Prostate gland (tissue), 2 donors: ENCODE data around the gene AMOTL2. TPM values are rescaled to one million over a fixed set of nuclear protein-coding genes. Genes with fewer than 3 reads are reported as not detected.

Source experiments
- DNase-seq: peaks from one replicate; pipeline ENCODE4 v3.0.0-alpha.2; 2019; ENCODE audit warnings: low spot score
- H3K27ac ChIP-seq, 2 donors: fragments of 200-600 bp; sonication (generic); 2 replicates each; pipeline ENCODE4 v1.5.1; 2017 to 2019
- H3K27me3 ChIP-seq: fragments of 200-600 bp; sonication (generic); replicated peaks from 2 replicates; pipeline ENCODE4 v1.5.1; 2019; ENCODE audit not compliant: insufficient read depth
- H3K36me3 ChIP-seq, 2 donors: fragments of 200-600 bp; sonication (generic); 1 replicate in 1 of 2; 2 replicates in 1 of 2; pipeline versions ENCODE4 v1.5.1 to v1.8.1; 2017 to 2019
- H3K4me1 ChIP-seq: fragments of 200-600 bp; sonication (generic); replicated peaks from 2 replicates; pipeline ENCODE4 v1.5.1; 2019
- H3K4me3 ChIP-seq, 2 donors: fragments of 200-600 bp; sonication (generic); 2 replicates each; pipeline ENCODE4 v1.5.1; 2017 to 2019
- H3K9me3 ChIP-seq: fragments of 200-600 bp; sonication (generic); 2 replicates; pipeline ENCODE4 v1.5.1; 2017
- POLR2A ChIP-seq: fragments of 450-650 bp; IDR thresholded peaks from one replicate; pipeline ENCODE4 v1.6.1; 2016; ENCODE audit warnings: antibody characterized with exemption, mild to moderate bottlenecking
- POLR2AphosphoS5 ChIP-seq: sonication (generic); formaldehyde crosslinking; IDR thresholded peaks from one replicate; pipeline ENCODE4 v1.6.1; 2017; ENCODE audit warnings: antibody characterized with exemption
- WGBS: methylation state at CpG from one replicate; pipeline ENCODE4 v1.1.5; 2018; 5-methylcytosine and 5-hydroxymethylcytosine counted together
- intact Hi-C: fragments of 100-400 bp; cut with DNase I; formaldehyde crosslinking; loops from one replicate; pipeline ENCODE4 v1.14.2; 2022
- total RNA-seq, 2 donors: library from RNA; depleted of rRNA; stranded (reverse); fragments of >200 nt; gene quantifications; one replicate each; pipeline ENCODE4 v1.1.0, GENCODE V29; 2016
- TF ChIP-seq, protein P1 (sequence below), 4 experiments: fragments of 200-600 bp in 2 of 4; fragments of 450-650 bp in 2 of 4; sonication (generic) in 2 of 4; IDR thresholded peaks; 1 replicate in 3 of 4; 2 replicates in 1 of 4; pipeline ENCODE4 v1.5.1; 2016 to 2019; ENCODE audit warnings: antibody characterized with exemption in 4 of 4, mild to moderate bottlenecking in 2 of 4, moderate library complexity in 2 of 4

Gene AMOTL2
- total RNA-seq, 2 donors from 2014 or later, result 86.1 to 92.8 TPM

GRCh38 chr3:134339913-134340312 lies 34.3 kb downstream of the AMOTL2 start:
- H3K27me3 ChIP-seq, result no peaks in the 10 kb centered on the region
- intact Hi-C loops, result no loop called here
- DNase-seq, result no peak
- H3K9me3 ChIP-seq, result no peaks in the 10 kb centered on the region
- H3K27ac ChIP-seq, result no peak overlapping the region
- WGBS, result 91% methylated on average over 5 of the region's 5 CpGs
- H3K4me1 ChIP-seq, result no peaks in the 10 kb centered on the region
- TF ChIP-seq POLR2A (no peak), POLR2AphosphoS5 (no peak)
- TF ChIP-seq, protein P1, sequence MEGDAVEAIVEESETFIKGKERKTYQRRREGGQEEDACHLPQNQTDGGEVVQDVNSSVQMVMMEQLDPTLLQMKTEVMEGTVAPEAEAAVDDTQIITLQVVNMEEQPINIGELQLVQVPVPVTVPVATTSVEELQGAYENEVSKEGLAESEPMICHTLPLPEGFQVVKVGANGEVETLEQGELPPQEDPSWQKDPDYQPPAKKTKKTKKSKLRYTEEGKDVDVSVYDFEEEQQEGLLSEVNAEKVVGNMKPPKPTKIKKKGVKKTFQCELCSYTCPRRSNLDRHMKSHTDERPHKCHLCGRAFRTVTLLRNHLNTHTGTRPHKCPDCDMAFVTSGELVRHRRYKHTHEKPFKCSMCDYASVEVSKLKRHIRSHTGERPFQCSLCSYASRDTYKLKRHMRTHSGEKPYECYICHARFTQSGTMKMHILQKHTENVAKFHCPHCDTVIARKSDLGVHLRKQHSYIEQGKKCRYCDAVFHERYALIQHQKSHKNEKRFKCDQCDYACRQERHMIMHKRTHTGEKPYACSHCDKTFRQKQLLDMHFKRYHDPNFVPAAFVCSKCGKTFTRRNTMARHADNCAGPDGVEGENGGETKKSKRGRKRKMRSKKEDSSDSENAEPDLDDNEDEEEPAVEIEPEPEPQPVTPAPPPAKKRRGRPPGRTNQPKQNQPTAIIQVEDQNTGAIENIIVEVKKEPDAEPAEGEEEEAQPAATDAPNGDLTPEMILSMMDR (IDR thresholded peaks at IDR 0.05), result no peak
- H3K36me3 ChIP-seq, result no peaks in the 10 kb centered on the region
- H3K4me3 ChIP-seq, result no peak overlapping the region

GRCh38 chr3:134339331-134339730 lies 34.9 kb downstream of the AMOTL2 start:
- DNase-seq, result no peak
- H3K27me3 ChIP-seq, result no peaks in the 10 kb centered on the region
- intact Hi-C loops, result no loop called here
- H3K9me3 ChIP-seq, result no peaks in the 10 kb centered on the region
- no peak overlapping the region for H3K4me3 ChIP-seq
- 91% methylated on average over 9 of the region's 9 CpGs for WGBS
- TF ChIP-seq, protein P1 (IDR thresholded peaks at IDR 0.05), result no peak
- TF ChIP-seq POLR2A, result no peak
- TF ChIP-seq POLR2AphosphoS5, result no peak
- H3K4me1 ChIP-seq, result no peaks in the 10 kb centered on the region
- no peak overlapping the region for H3K27ac ChIP-seq
- no peaks in the 10 kb centered on the region for H3K36me3 ChIP-seq

GRCh38 chr3:134338516-134339261 lies 35.6 kb downstream of the AMOTL2 start:
- no peaks in the 10 kb centered on the region for H3K36me3 ChIP-seq
- no peaks in the 10 kb centered on the region for H3K4me1 ChIP-seq
- H3K27ac ChIP-seq, result no peak overlapping the region
- no peaks in the 10 kb centered on the region for H3K27me3 ChIP-seq
- WGBS, result 84% methylated on average over 5 of the region's 5 CpGs
- H3K4me3 ChIP-seq, result no peak overlapping the region
- intact Hi-C loops, result no loop called here
- TF ChIP-seq, protein P1 (IDR thresholded peaks at IDR 0.05), result no peak
- TF ChIP-seq POLR2A (no peak), POLR2AphosphoS5 (no peak)
- no peak for DNase-seq
- no peaks in the 10 kb centered on the region for H3K9me3 ChIP-seq

DNA sequence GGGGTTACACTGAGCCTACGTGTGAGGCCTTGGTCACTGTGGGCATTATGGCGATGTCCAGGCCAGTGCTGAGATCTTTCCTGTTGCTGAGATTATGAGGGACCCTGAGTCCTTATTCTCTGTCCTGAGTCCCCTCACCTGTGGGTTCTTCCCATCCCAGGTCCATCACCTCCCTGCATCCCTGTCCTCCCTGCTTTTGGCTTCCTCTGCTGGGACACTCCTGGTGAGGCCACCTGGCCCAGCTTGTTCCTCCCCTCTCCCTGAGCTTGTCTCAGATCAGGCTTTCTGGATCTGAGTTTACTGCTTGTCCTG lies 36.1 kb downstream of the AMOTL2 start:
- no peak for DNase-seq
- H3K27me3 ChIP-seq, result no peaks in the 10 kb centered on the region
- no peaks in the 10 kb centered on the region for H3K4me1 ChIP-seq
- WGBS, result 92% methylated on average over 2 of the region's 2 CpGs
- TF ChIP-seq POLR2AphosphoS5 (no peak), POLR2A (no peak)
- TF ChIP-seq, protein P1 (IDR thresholded peaks at IDR 0.05), result no peak
- no peaks in the 10 kb centered on the region for H3K9me3 ChIP-seq
- H3K27ac ChIP-seq, result no peak overlapping the region
- H3K4me3 ChIP-seq, result no peak overlapping the region
- intact Hi-C loops, result no loop called here
- H3K36me3 ChIP-seq, result no peaks in the 10 kb centered on the region

- no peaks in the 10 kb centered on the region for H3K27me3 ChIP-seq
- no peaks in the 10 kb centered on the region for H3K36me3 ChIP-seq
- H3K27ac ChIP-seq, result no peak overlapping the region
- H3K4me3 ChIP-seq, result no peak overlapping the region
- no peaks in the 10 kb centered on the region for H3K4me1 ChIP-seq
- intact Hi-C loops, result no loop called here
- no peak for DNase-seq
- 79% methylated on average over 3 of the region's 3 CpGs for WGBS
- H3K9me3 ChIP-seq, result no peaks in the 10 kb centered on the region
- TF ChIP-seq POLR2A (no peak), POLR2AphosphoS5 (no peak)
- TF ChIP-seq, protein P1 (IDR thresholded peaks at IDR 0.05), result no peak
Measured at GRCh38 chr3:134337511-134338200, 36.6 kb downstream of the AMOTL2 start.
